HG03280 (cell line): ENCODE data around the gene TGIF2.
"Not testable (repeated sequence)": the region's sequence is repeated elsewhere in the genome, so short reads cannot be mapped to it uniquely, and the experiment has no call there.

Source experiments
- ATAC-seq: cut with Tn5 transposase; IDR thresholded peaks from one replicate; pipeline ENCODE4 v1.9.1; 2021; ENCODE audit warnings: mild to moderate bottlenecking, moderate library complexity; ENCODE audit not compliant: unreplicated experiment

TGIF2 gene

DNA sequence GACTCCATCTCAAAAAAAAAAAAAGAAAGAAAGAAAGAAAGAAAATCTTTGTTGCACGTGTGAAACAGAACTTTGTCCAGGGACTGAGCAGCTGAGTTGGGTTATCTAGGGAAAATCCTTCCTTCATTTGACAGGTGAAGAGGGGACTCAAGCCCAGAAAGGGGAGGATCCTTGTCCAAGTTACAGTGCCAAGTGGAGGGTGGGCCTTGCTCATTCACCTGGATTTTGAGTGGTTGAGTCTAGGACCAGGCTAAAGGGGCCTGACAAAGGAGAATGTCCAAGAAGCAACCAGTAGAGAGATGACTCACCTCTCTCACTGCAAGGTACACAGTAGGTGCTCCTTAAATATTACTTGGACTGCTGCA lies 2.7 kb downstream of the TGIF2 start:
- ATAC-seq, result no peak

DNA sequence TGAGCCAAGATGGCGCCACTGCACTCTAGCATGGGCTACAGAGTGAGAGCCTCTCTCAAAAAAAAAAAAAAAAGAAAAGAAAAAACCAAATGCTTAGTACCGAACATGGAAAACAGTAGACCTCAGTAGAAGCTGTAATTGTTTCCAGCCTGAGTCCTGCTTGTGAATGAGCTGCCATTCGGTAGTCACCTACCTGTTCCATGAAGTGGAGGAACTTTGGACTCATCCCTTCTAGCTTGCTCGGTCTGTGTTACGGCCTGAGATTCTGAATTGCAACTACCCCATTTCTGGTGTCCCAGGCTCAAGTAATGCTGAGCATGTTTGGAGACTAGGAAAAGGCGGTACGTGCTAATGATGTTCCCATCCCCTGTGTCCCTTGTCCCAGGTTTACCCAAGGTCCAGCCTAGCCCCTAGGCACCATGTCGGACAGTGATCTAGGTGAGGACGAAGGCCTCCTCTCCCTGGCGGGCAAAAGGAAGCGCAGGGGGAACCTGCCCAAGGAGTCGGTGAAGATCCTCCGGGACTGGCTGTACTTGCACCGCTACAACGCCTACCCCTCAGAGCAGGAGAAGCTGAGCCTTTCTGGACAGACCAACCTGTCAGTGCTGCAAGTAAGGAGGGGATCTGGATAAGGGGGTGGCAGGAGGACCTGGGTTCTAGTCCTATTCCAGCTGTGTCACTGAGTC lies 5.1 kb downstream of the TGIF2 start:
- ATAC-seq, result no peak

DNA sequence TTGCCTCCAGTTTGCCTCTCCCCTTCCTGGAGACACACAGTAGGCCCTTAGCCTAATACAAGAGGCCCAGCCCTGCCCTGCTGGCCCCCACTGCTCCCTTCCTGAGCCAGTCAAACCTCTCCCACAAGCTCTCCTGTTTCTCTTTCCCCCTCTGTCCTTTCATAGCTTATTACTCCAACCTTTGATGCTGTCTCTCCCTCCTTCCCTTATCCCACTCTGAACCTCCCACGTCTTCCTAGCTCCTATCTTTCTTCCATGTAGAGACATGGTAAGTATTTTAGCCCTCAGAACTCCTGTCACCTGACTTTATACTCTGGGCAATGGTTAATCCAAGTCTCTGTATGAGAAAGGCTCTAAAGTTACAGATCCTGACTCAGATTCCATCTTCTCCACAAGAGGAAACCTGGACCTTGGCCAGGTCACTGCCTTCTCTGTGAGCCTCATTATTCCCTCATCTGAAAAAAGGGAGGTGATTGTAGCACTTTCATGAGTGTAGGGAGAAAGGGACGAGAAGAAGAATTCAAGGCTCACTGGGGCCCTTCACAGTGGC lies 6.7 kb downstream of the TGIF2 start:
- ATAC-seq, result no peak

DNA sequence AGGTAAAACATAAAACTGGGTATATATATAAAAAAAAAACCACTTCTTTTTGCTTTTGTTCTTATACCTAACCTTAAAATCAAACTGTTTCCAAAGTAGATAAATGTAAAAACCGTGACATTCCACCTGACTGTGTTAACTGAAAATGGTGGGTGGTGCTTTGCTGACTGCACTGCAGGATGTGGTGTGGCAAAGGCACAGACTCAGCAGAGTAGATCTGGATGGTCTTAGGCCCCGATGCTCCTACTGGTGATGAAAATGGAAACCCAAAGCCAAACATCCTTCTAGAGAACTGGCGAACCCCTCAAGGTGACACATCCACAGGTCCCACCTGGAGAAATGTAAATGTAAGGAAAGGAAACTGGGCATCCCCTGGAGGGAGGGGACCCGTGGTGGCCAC lies 8.9 kb downstream of the TGIF2 start:
- ATAC-seq, result no peak

DNA sequence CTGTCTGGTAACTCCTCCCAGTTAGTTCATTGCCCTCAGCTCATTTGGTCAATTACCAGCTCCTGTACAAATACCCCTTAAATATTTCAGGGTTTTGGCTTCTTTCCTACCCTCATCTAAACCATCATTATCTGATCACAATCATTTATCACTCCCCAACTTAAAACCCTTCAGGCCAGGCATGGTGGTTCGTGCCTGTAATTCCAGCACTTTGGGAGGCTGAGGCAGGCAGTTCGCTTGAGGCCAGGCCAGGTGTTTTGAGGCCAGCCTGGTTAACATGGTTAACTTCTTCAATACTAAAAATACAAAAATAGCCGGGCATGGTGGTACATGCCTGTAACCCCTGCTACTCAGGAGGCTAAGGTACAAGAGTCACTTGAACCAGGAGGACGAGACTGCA lies 9.4 kb downstream of the TGIF2 start:
- no peak for ATAC-seq

DNA sequence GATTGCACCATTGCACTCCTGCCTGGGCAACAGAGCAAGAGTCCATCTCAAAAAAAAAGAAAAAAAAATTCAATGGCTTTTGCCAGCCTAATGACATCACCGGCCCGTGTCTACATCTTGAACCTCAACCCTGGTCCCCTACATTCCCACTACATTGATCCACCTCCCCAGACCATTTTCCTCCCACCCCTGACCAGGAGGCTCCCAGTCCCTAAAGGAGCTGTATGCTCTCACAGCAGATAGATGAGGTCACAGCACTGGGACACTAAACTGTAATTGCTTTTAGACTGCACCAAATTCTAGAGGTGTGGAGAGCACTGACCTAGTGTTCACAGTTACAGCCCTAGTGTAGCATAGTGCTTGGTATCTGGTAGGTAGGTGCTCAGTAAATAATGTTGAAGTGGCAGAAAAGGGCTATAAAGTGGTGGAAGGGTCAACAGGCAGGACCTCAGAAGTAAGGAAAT lies 10.7 kb downstream of the TGIF2 start:
- ATAC-seq, result no peak

DNA sequence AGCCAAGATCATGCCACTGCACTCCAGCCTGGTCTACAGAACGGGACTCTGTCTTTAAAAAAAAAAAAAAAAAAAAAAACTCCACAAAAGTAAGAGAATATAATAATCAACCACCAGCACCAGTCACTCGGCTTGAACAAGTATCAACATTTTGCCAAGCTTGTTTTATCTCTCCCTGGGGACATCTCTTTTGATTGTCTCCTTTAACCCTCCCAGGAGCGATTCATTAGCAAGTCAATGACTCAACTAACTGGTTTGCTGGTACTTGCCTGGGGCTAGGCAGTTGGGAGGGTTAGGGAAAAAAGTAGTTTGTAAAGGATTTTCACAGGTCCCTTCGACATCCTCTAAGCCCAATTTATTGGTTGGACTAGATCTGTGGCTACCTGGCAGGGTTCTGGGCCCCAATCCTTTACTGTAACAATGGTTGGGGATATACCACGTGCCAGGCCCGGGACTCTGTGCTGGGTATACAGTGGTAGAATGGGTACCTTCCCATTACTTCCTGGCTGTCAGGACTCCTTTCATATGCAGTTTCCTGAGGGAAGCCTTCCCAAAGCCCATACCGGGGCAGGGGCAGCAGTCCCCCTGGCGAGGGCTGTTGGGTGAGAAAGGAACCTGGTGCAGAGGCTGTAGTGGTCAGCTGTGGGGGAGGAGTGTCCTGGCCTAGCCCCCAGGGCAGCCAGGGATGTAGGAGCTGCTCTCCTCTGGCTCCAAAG lies 12.2 kb downstream of the TGIF2 start:
- no peak for ATAC-seq

DNA sequence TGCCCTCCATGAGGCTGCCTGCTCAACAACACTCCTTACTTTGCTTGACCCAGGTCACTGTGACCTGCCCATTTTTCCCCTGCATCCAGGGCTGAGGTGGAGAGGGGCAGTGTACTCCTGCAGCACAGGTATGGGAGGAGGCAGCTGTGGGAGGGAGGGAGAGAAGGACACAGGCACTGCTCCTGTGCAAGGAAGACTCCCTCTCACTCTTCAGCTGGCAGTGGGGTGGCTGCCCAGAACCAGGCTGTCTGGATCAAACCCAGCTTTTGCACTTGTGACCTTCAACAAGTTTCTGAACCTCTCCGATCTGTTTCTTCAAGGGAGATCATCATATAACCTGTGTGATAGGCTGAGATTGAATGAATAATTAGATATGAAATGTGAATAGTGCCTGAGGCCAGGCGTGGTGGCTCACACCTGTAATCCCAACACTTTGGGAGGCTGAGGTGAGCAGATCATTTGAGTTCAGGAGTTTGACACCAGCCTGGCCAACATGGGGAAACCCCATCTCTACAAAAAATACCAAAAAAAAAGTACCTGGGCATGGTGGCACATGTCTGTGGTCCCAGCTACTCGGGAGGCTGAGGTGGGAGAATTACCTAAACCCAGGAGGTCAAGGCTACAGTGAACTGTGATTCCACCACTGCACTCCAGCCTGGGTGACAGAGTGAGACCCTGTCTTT lies 14.1 kb downstream of the TGIF2 start:
- ATAC-seq, result no peak

DNA sequence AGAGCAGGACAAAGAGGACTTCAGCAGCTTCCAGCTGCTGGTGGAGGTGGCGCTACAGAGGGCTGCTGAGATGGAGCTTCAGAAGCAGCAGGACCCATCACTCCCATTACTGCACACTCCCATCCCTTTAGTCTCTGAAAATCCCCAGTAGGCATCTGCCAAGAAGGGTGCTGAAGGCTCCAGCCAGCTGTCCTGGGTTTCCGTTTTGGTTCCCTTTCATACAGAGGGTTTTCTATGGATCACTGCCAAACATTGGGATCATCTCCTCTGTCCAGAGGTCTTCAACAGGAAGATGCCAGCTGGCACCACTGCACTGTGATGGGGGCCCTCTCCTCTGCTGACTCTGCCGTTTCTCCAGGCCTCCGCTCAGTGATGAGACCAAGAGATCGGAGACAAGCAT lies 17.9 kb downstream of the TGIF2 start:
- no peak for ATAC-seq

DNA sequence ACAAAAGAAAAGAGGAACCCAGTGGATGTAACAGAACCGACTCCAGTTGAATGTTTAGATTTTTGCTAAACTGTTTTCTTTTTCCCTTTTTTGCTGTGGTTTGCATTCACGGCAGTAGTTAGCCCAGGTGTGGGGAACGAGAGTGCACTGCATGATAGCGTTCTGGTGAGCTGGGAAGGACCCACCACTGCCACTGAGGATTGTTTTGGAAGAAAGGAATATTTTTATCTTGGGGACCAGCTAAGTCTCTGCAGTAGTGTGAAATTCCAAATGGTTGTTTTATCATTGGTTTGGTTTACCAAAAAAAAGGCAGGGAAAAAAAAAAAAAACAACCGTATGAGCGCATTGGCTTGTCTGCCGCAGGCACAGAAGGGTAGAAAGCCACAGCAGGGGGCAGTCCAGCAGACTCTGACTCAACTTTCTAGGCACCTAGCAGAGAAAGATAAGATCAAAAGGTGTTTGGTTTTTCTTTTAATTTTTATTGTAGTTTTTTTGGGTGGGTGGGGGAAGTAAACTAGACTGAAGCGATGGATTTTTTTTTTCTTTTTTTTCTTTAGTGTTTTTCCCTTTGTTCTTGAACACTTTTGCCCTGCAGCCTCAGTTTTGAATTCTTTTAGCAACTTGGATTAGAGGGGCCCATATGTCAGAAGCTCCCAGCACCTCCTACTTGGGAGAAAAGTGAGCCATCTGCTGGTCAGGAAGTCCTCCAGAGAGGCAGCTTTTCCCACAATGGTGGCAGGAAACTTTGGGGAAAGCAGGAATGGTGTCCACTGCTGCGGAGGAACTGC lies 18.7 kb downstream of the TGIF2 start:
- ATAC-seq, result no peak

DNA sequence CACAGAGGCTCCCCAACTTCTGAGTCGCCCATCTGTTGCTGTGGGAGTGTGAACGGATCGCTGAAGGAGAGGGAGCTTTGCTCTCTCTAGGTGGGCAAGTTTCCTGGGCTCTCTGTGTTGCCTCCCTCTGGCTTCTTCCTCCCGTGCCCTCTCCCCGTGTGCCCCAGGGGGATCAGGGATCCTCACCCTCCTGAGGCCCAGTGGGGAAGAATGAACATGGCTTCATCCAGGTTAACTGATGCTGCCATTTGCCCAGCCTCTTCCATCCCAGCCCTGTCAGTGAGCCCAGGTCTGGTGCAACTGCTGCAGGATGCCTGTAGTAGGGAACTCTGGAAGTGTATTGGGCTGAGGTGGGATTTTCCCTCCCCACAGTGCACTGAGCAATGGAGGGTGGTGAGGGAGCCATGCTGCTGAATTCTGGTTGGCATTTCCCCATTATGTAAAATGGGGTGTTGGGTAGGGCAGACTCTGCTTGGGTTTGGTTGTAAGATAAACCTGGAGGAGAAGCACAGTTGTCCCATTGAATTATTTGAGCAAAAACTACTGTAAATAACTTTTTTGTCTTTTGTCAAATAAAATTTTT lies 20.0 kb downstream of the TGIF2 start:
- ATAC-seq, result no peak

DNA sequence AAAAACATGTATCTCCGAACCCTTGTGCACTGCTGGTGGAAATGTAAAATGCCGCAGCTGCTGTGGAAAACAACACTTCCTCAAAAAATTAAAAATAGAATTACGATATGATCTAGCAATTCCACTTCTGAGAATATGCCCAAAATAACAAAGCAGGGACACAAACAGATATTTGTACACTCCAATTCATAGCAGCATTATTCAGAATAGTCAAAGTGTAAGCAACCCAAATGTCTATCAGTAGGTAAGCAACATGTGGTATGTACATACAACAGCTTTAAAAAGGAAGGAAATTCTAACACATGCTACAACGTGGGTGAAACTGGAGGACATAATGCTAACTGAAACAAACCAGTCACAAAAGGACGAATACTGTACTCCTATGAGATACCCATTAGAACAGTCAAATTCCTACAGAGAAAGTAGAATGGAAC lies 26.5 kb downstream of the TGIF2 start:
- no peak for ATAC-seq

DNA sequence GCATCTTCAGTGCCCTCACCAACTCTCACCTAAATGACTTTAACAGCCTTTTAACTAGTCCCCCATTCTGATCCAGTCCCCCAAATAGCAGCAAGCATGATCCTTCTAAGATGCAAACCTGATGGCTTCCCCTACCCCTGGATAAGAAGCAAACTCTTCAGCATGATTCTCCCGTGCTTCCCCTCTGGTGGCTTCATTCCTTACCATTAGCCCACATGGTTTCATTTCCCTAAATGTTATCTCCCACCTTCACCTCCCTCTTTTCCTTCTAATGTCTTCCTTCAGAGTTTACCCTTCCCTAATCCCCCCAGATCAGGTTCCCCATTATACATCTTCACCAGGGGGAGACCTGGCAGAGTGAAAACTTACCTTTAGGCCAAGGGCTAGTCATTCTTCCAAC lies 28.1 kb downstream of the TGIF2 start:
- no peak for ATAC-seq

DNA sequence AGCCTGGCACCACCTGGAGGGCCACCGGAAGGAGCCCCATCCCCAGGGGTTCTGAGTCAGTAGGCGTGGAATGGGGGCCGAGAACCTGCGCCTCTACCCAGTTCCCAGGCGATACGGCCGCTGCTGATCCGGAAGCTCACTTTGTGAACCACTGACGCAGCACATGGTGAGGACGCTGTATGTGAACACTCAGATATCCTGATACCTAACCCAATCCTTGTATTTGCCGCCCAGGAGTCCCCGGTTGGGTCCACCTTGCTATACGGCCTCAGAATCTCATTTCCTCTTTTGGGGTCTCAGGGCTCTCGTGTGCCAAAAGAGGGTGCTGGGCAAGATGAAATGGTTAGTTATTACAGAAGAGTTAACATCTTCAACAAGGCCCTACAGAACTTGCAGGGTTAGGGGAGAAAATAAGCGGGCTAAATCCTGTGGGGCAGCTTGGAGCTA lies 31.6 kb downstream of the TGIF2 start:
- peak; percentile 29 for ATAC-seq

DNA sequence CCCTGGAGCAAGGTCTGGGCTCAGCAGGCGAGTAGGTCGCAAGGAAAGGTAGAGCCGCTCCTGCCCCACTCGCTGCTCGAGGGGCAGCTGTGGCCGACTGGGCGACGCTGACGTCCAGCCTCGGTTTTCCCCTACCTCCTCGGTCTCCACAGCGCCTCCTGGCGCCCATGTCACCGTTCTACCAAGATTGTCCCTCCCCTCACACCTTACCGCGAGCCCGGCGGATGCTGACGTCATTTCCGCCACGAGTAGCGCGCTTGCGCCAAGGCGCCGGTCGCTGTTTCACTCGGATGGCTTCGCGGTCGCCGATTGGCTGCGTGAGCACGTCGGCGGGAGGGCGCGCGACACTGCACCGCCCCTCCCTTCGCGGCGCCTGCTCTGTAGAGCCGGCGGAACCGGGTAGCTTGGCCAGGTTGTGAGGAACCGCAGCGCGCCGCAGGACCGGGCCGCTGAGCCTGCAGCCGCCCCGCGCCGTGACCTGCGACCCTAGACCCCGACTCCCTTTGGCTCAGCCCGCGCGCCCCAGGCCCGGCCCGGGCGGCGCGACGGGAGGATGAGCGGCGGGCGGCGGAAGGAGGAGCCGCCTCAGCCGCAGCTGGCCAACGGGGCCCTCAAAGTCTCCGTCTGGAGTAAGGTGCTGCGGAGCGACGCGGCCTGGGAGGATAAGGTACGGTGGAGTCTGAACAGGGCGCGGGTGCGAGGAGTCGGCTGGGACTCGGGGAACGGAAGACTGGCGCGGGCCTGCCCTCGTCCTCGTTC lies 32.2 kb downstream of the TGIF2 start, which contains the start of gene RAB5IF:
TSS of gene RAB5IF (plus strand) at position 381 of the 759 bp plus-strand sequence. CDS start at position 554, 173 bp downstream.
- peak; percentile 86 for ATAC-seq

DNA sequence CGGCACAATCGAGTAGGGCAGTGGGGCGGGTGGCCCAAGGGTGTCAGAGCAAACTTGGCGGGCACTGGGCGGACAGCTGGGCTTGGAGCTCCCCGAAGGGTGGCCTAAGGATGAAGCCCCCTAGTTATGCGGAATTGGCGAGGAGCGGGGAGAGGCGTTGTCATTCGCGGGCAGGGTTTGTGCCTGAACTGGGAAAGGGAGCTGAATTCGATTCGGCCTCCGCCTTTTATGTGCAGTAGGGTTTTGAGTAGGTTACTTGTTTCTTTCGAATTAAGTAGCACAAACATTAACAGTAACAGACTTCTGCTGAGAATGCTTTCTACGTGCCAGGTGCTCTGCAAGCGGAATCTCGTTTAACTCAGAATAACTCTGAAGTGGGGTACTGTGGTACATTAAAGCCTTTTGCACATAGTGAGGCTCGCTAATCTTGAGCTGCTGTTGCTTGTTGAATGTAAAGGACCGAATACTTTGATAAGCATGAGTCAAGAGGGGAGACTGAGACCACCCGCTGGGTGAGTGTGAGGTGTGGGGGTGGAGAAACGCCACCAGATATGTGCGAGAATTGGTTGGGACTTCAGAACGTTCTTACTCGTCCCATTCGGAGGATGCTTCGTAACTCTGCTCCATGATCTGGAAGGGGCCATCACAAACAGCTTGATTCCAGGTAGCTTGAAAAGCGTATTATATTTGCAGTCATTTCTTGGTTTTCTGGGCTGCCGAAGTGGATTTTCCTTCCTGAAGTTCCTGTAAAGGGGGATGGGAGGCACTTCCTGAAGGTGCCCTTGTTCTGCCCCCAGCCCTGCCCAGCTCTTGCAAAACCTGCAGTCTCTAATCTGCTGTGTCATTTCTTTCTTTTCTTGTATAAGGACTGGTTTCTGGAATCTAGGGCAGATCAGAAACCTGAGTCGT lies 33.0 kb downstream of the TGIF2 start:
- ATAC-seq, result peak; percentile 7

DNA sequence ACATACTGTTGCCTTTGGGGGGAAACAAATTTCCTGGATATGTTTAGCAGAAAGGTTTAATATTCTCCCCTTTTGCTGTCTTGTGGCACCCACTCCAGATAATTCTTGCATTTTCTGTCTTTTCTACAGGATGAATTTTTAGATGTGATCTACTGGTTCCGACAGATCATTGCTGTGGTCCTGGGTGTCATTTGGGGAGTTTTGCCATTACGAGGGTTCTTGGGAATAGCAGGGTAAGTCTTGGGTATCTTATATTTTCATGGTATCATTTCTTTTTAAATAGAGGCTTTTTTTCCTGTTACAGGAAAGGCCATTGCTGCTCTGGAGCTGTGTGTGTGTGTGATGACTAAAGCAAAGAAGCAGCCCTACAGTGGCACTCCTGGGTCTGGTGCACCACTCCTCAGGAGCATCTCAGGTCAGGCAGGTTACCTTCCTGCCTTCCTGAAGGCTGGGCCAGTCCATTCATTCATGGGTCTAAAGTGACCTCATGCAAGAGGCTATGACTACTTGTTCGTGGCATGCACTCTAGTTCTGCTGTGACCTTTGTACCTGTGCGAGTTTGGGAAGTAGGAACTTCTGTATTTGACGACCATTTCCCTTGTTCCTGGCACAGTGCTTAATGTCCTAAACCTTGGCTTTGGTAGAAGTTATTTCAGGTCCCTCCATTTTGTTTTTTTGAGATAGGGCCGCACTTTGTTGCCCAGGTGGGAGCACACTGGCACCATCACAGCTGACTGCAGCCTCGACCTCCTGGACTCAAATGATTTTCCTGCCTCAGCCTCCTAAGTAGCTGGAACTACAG lies 34.4 kb downstream of the TGIF2 start:
- no peak for ATAC-seq

DNA sequence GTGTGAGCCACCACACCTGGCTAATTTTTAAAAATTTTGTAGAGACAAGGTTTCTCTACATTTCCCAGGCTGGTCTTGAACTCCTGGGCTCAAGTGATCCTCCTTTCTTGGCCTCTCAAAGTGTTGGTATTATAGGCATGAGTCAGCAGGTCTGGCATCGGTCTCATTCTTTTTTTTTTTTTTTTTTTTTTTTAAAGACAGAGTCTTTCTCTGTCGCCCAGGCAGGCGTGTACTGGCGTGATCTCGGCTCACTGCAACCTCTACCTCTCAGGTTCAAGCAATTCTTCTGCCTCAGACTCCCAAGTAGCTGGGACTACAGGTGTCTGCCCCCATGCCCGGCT lies 35.0 kb downstream of the TGIF2 start:
- ATAC-seq, result not testable (repeated sequence)
